Vagina (tissue), 2 donors: Measurements from ENCODE around the gene WDR4. TPM values are rescaled to one million over a fixed set of nuclear protein-coding genes. Genes with fewer than 3 reads are reported as not detected.
"Not testable (repeated sequence)": the region's sequence is repeated elsewhere in the genome, so short reads cannot be mapped to it uniquely, and the experiment has no call there.

Experiments used
- DNase-seq, 2 donors: peaks; one replicate each; pipeline ENCODE4 v3.0.0-alpha.2; 2017; ENCODE audit errors: extremely low spot score in 2 of 2
- H3K27ac ChIP-seq: fragments of 200-600 bp; sonication (generic); one replicate; pipeline ENCODE4 v1.5.1; 2019
- H3K27me3 ChIP-seq: fragments of 200-600 bp; sonication (generic); one replicate; pipeline ENCODE4 v1.5.1; 2019
- H3K36me3 ChIP-seq, 2 donors: fragments of 200-600 bp; sonication (generic); one replicate each; pipeline ENCODE4 v1.5.1; 2017 to 2019
- H3K4me1 ChIP-seq: fragments of 200-600 bp; sonication (generic); one replicate; pipeline ENCODE4 v1.5.1; 2019
- H3K4me3 ChIP-seq, 2 donors: fragments of 200-600 bp; sonication (generic); 1 replicate in 1 of 2; 2 replicates in 1 of 2; pipeline ENCODE4 v1.5.1; 2016 to 2019
- H3K9me3 ChIP-seq: fragments of 200-600 bp; sonication (generic); one replicate; pipeline ENCODE4 v1.5.1; 2019
- CTCF ChIP-seq, 3 experiments: fragments of 450-650 bp in 2 of 3; fragments of 200-600 bp in 1 of 3; sonication (generic) in 1 of 3; IDR thresholded peaks; one replicate each; pipeline ENCODE4 v1.5.1; 2017 to 2019; ENCODE audit warnings: antibody characterized with exemption in 3 of 3, mild to moderate bottlenecking in 2 of 3, moderate library complexity in 2 of 3
- POLR2A ChIP-seq, 2 donors: fragments of 450-650 bp; IDR thresholded peaks; one replicate each; pipeline ENCODE4 v1.6.1; 2017; ENCODE audit warnings: antibody characterized with exemption in 2 of 2, mild to moderate bottlenecking in 2 of 2, moderate library complexity in 2 of 2
- POLR2AphosphoS5 ChIP-seq, 2 donors: sonication (generic); formaldehyde crosslinking; IDR thresholded peaks; one replicate each; pipeline ENCODE4 v1.9.0; 2017; ENCODE audit warnings: antibody characterized with exemption in 2 of 2, mild to moderate bottlenecking in 2 of 2, low read depth in 1 of 2; ENCODE audit not compliant: insufficient read depth in 1 of 2
- intact Hi-C: fragments of 100-400 bp; cut with DNase I; formaldehyde crosslinking; loops from one replicate; pipeline ENCODE4 v1.15.1; 2023
- total RNA-seq: library from RNA; depleted of rRNA; stranded (reverse); fragments of >200 nt; gene quantifications from one replicate; pipeline ENCODE4 v1.2.3, GENCODE V29; 2016

Gene WDR4
- total RNA-seq, 1 donor from 2014 or later, result 23.8 TPM

GRCh38 chr21:42923553-42924432 is 44.5 kb upstream of the WDR4 start:
- intact Hi-C loops, result no loop called here

GRCh38 chr21:42922918-42923317 is 43.6 kb upstream of the WDR4 start:
- H3K9me3 ChIP-seq, result no peaks in the 10 kb centered on the region
- H3K36me3 ChIP-seq, result no peaks in the 10 kb centered on the region
- intact Hi-C loops, result no loop called here
- H3K27me3 ChIP-seq, result no peaks in the 10 kb centered on the region
- no peak for TF ChIP-seq CTCF (IDR thresholded peaks at IDR 0.05)
- TF ChIP-seq POLR2AphosphoS5 (IDR thresholded peaks at IDR 0.05; ENCODE audit: insufficient read depth in 1 of 2, low read depth in 1 of 2), result no peak
- no peak for TF ChIP-seq POLR2A (IDR thresholded peaks at IDR 0.05)
- no peak for DNase-seq
- peaks cover 6% of the 10 kb centered on the region for H3K4me1 ChIP-seq
- no peak overlapping the region for H3K27ac ChIP-seq
- H3K4me3 ChIP-seq, result no peak overlapping the region

More at GRCh38 chr21:42923553-42924432, 44.5 kb upstream of the WDR4 start:
- Histone ChIP-seq H3K4me1 (peaks cover 6% of the 10 kb centered on the region), H3K27me3 (no peaks in the 10 kb centered on the region), H3K4me3 (peak overlapping the region; percentile 13 to 26), H3K27ac (no peak overlapping the region), H3K9me3 (no peaks in the 10 kb centered on the region), H3K36me3 (no peaks in the 10 kb centered on the region)
- DNase-seq, result no peak
- TF ChIP-seq POLR2AphosphoS5 (IDR thresholded peaks at IDR 0.05; ENCODE audit: insufficient read depth in 1 of 2, low read depth in 1 of 2), result peak in 1 of 2 donors; percentile 78
- no peak for TF ChIP-seq POLR2A (IDR thresholded peaks at IDR 0.05)
- peak; percentile 47 to 75 (median 68) for TF ChIP-seq CTCF (IDR thresholded peaks at IDR 0.05)

- Histone ChIP-seq H3K27ac (no peak overlapping the region), H3K36me3 (no peaks in the 10 kb centered on the region), H3K4me1 (peaks cover 6% of the 10 kb centered on the region), H3K9me3 (no peaks in the 10 kb centered on the region), H3K4me3 (no peak overlapping the region), H3K27me3 (no peaks in the 10 kb centered on the region)
- DNase-seq, result no peak
- intact Hi-C loops, result no loop called here
- no peak for TF ChIP-seq POLR2AphosphoS5 (IDR thresholded peaks at IDR 0.05; ENCODE audit: insufficient read depth in 1 of 2, low read depth in 1 of 2)
- no peak for TF ChIP-seq POLR2A (IDR thresholded peaks at IDR 0.05)
- TF ChIP-seq CTCF (IDR thresholded peaks at IDR 0.05), result no peak
Observed at GRCh38 chr21:42921927-42922326, 42.6 kb upstream of the WDR4 start.

GRCh38 chr21:42918291-42918690 is 39.0 kb upstream of the WDR4 start:
- Histone ChIP-seq H3K9me3 (no peaks in the 10 kb centered on the region), H3K36me3 (no peaks in the 10 kb centered on the region), H3K4me1 (no peaks in the 10 kb centered on the region), H3K27ac (no peak overlapping the region), H3K4me3 (no peak overlapping the region), H3K27me3 (no peaks in the 10 kb centered on the region)
- no peak for DNase-seq
- intact Hi-C loops, result no loop called here
- TF ChIP-seq POLR2AphosphoS5 (IDR thresholded peaks at IDR 0.05; ENCODE audit: insufficient read depth in 1 of 2, low read depth in 1 of 2) (no peak), POLR2A (IDR thresholded peaks at IDR 0.05) (no peak), CTCF (IDR thresholded peaks at IDR 0.05) (no peak)

GRCh38 chr21:42913476-42913875 is 34.1 kb upstream of the WDR4 start:
- DNase-seq, result no peak
- H3K4me3 ChIP-seq, result no peak overlapping the region
- H3K27ac ChIP-seq, result no peak overlapping the region
- peaks cover 0 to 30% of the 10 kb centered on the region in 2 donors for H3K36me3 ChIP-seq
- H3K4me1 ChIP-seq, result no peaks in the 10 kb centered on the region
- no peaks in the 10 kb centered on the region for H3K9me3 ChIP-seq
- TF ChIP-seq POLR2A (IDR thresholded peaks at IDR 0.05), result no peak
- TF ChIP-seq CTCF (IDR thresholded peaks at IDR 0.05), result no peak
- TF ChIP-seq POLR2AphosphoS5 (IDR thresholded peaks at IDR 0.05; ENCODE audit: insufficient read depth in 1 of 2, low read depth in 1 of 2), result no peak
- no peaks in the 10 kb centered on the region for H3K27me3 ChIP-seq
- intact Hi-C loops, result no loop called here

GRCh38 chr21:42911920-42912319 is 32.6 kb upstream of the WDR4 start:
- intact Hi-C loops, H3K27me3 ChIP-seq, DNase-seq, H3K9me3 ChIP-seq, H3K4me3 ChIP-seq, H3K27ac ChIP-seq, H3K4me1 ChIP-seq: not testable (repeated sequence)
- H3K36me3 ChIP-seq, result peaks cover 0 to 32% of the 10 kb centered on the region in 2 donors

GRCh38 chr21:42908484-42908883 is 29.1 kb upstream of the WDR4 start:
- DNase-seq, H3K27me3 ChIP-seq, H3K4me1 ChIP-seq, intact Hi-C loops, H3K27ac ChIP-seq, H3K9me3 ChIP-seq, H3K4me3 ChIP-seq: not testable (repeated sequence)
- H3K36me3 ChIP-seq, result peaks cover 0 to 65% of the 10 kb centered on the region in 2 donors
